ENCODE data around the gene ADAMTS2. TPM values are rescaled to one million over a fixed set of nuclear protein-coding genes. Genes with fewer than 3 reads are reported as not detected.

The ADAMTS2 gene
- total and polyA plus RNA-seq, 2 of the 4 experiments (the other 2 are of a cell fraction) = 19.0 to 58.8 TPM

GRCh38 chr5:179171816-179172745 lies 173.2 kb downstream of the ADAMTS2 start:
- TF ChIP-seq CTCF (conservative IDR thresholded peaks at IDR 0.05; ENCODE audit: low read depth, low read length) = no peak
- no peak for TF ChIP-seq MAZ (IDR thresholded peaks at IDR 0.05; ENCODE audit: borderline replicate concordance, low read depth, low read length)
- no peak for TF ChIP-seq USF2 (IDR thresholded peaks at IDR 0.05; ENCODE audit: low read depth, low read length)
- TF ChIP-seq POLR2A (IDR thresholded peaks at IDR 0.05; ENCODE audit: low read depth, low read length) = no peak
- TF ChIP-seq RAD21 (IDR thresholded peaks at IDR 0.05; ENCODE audit: low read length) = no peak
- no peak for TF ChIP-seq MAFK (IDR thresholded peaks at IDR 0.05; ENCODE audit: low read depth, low read length)
- no peak for TF ChIP-seq RCOR1 (IDR thresholded peaks at IDR 0.05; ENCODE audit: insufficient replicate concordance, low read length)
- no peak for TF ChIP-seq FOS (IDR thresholded peaks at IDR 0.05; ENCODE audit: low read depth, low read length)
- no peak for TF ChIP-seq NFE2L2 (IDR thresholded peaks at IDR 0.05; ENCODE audit: low read depth, low read length)
- TF ChIP-seq, protein P1, sequence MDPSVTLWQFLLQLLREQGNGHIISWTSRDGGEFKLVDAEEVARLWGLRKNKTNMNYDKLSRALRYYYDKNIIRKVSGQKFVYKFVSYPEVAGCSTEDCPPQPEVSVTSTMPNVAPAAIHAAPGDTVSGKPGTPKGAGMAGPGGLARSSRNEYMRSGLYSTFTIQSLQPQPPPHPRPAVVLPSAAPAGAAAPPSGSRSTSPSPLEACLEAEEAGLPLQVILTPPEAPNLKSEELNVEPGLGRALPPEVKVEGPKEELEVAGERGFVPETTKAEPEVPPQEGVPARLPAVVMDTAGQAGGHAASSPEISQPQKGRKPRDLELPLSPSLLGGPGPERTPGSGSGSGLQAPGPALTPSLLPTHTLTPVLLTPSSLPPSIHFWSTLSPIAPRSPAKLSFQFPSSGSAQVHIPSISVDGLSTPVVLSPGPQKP (IDR thresholded peaks at IDR 0.05; ENCODE audit: borderline replicate concordance, low read depth, low read length) = no peak
- TF ChIP-seq CEBPB (IDR thresholded peaks at IDR 0.05; ENCODE audit: low read depth, low read length) = no peak
- no peak for TF ChIP-seq CHD1 (IDR thresholded peaks at IDR 0.05; ENCODE audit: low read depth, low read length)
- H3K14ac ChIP-seq (replicated peaks; ENCODE audit: low read depth, low read length) = no peak overlapping the region
- H2BK20ac ChIP-seq (ENCODE audit: low read depth, low read length) = no peak overlapping the region
- ChIA-PET CTCF (no interaction called here), POLR2A (ENCODE audit: unreplicated experiment) (no interaction called here)
- H3K9me3 ChIP-seq (ENCODE audit: control insufficient read depth, insufficient read depth, low read length) = peaks cover 4% of the 10 kb centered on the region; the same call in 1 of the 2 replicates
- H3K4ac ChIP-seq (ENCODE audit: low read depth, low read length) = no peak overlapping the region
- no peak overlapping the region for H2AK9ac ChIP-seq (replicated peaks; ENCODE audit: low read depth, low read length, poor library complexity)
- no peak overlapping the region for H3K4me3 ChIP-seq (ENCODE audit: insufficient read depth, low read depth, low read length)
- H4K5ac ChIP-seq (ENCODE audit: low read depth, low read length) = no peak overlapping the region
- no peaks in the 10 kb centered on the region for H3K27me3 ChIP-seq (ENCODE audit: control insufficient read depth, insufficient read depth, low read length)
- H2AFZ ChIP-seq (replicated peaks; ENCODE audit: low read length, poor library complexity) = no peak overlapping the region
- no peaks in the 10 kb centered on the region; the same call in 1 of the 2 replicates for H3K36me3 ChIP-seq (ENCODE audit: control insufficient read depth, insufficient read depth, low read length)
- H2BK5ac ChIP-seq (ENCODE audit: low read depth, low read length, poor library complexity, severe bottlenecking) = no peak overlapping the region
- no peaks in the 10 kb centered on the region for H3K4me1 ChIP-seq (ENCODE audit: control insufficient read depth, insufficient read depth, low read length)
- dilution Hi-C loops (cut with HindIII; ENCODE audit: low sequenced_read_pairs, unreplicated experiment) = no loop called here
- no peak overlapping the region for H3K56ac ChIP-seq (ENCODE audit: extremely low read depth, insufficient read depth, low read length)
- intact Hi-C loops (cut with micrococcal nuclease) = no loop called here
- H3K9me1 ChIP-seq (ENCODE audit: insufficient read depth, low read length) = no peaks in the 10 kb centered on the region
- H3K23ac ChIP-seq (ENCODE audit: low read depth, low read length) = no peak overlapping the region
- no peak overlapping the region for H2AK5ac ChIP-seq (ENCODE audit: low read depth, low read length)
- H4K91ac ChIP-seq (ENCODE audit: insufficient read depth, low read depth, low read length) = no peak overlapping the region
- DNase-seq = no peak
- H2BK120ac ChIP-seq (ENCODE audit: low read depth, low read length) = no peak overlapping the region
- no TSS peak for BruUV-seq (replicated peaks)
- no peak overlapping the region for H2BK15ac ChIP-seq (ENCODE audit: low read depth, low read length)
- ATAC-seq (ENCODE audit: low read depth) = no peak
- H3K9ac ChIP-seq (ENCODE audit: low read depth, low read length) = no peak overlapping the region
- no peak overlapping the region for H3K4me2 ChIP-seq (ENCODE audit: low read depth, low read length)
- no peaks in the 10 kb centered on the region for H4K20me1 ChIP-seq (ENCODE audit: insufficient read depth, low read length)
- no peak overlapping the region for H3K27ac ChIP-seq (ENCODE audit: insufficient read depth, low read length)
- H4K8ac ChIP-seq (ENCODE audit: low read depth in 2 of 2, low read length in 2 of 2) = no peak overlapping the region
- peaks cover 0 to 5% of the 10 kb centered on the region in 2 experiments; a peak in 1 of 4 replicates for H3K79me1 ChIP-seq (ENCODE audit: low read depth in 1 of 2, low read length in 2 of 2)
- no peak overlapping the region for H3K18ac ChIP-seq (ENCODE audit: low read depth, low read length)
- 98% methylated on average over 8 of the region's 20 CpGs; no CpG with 5 or more reads in 1 of the 2 experiments for WGBS, 2 experiments (ENCODE audit: extremely low coverage in 2 of 2, insufficient read length in 1 of 2)
- in situ Hi-C loops (cut with MboI; ENCODE audit: low sequenced_read_pairs) = no loop called here
